HT1080 (cell line): ENCODE measurements around the gene ATPAF2. TPM values are rescaled to one million over a fixed set of nuclear protein-coding genes. Genes with fewer than 3 reads are reported as not detected.

Experiments
- total RNA-seq: library from RNA; depleted of rRNA; stranded (reverse); fragments of >200 nt; shearing (Covaris generic); gene quantifications from 2 replicates; pipeline ENCODE4 v1.2.3, GENCODE V29; 2014; rRNA removed

The ATPAF2 gene
- total RNA-seq, 1 experiment from 2014 or later: 16.6 TPM

Other genes starting within 250 kb of the ATPAF2 start
- gene SREBF1, start 202.2 kb downstream of the ATPAF2 start, total RNA-seq: 42.2 and 65.4 TPM in 2 replicates
- 13.5 and 17.5 TPM in 2 replicates for gene TOM1L2, start 66.8 kb downstream of the ATPAF2 start, total RNA-seq
- gene DRC3, start 66.3 kb downstream of the ATPAF2 start, total RNA-seq: 0.47 and 1.1 TPM in 2 replicates
- 5.0 and 7.8 TPM in 2 replicates for gene GID4, start 240 bp upstream of the ATPAF2 start, total RNA-seq
- gene DRG2, start 48.8 kb upstream of the ATPAF2 start, total RNA-seq: 55.5 and 55.9 TPM in 2 replicates
- not detected in 2 replicates for gene MYO15A, start 69.6 kb upstream of the ATPAF2 start, total RNA-seq
- 75.9 and 91.6 TPM in 2 replicates for gene ALKBH5, start 144.7 kb upstream of the ATPAF2 start, total RNA-seq
- gene LLGL1, start 186.5 kb upstream of the ATPAF2 start, total RNA-seq: 36.5 and 39.3 TPM in 2 replicates
- 189 and 191 TPM in 2 replicates for gene FLII, start 219.6 kb upstream of the ATPAF2 start, total RNA-seq
- 5.7 and 8.1 TPM in 2 replicates for gene MIEF2, start 221.5 kb upstream of the ATPAF2 start, total RNA-seq